ENCODE measurements around the gene MTCL1.

DNA sequence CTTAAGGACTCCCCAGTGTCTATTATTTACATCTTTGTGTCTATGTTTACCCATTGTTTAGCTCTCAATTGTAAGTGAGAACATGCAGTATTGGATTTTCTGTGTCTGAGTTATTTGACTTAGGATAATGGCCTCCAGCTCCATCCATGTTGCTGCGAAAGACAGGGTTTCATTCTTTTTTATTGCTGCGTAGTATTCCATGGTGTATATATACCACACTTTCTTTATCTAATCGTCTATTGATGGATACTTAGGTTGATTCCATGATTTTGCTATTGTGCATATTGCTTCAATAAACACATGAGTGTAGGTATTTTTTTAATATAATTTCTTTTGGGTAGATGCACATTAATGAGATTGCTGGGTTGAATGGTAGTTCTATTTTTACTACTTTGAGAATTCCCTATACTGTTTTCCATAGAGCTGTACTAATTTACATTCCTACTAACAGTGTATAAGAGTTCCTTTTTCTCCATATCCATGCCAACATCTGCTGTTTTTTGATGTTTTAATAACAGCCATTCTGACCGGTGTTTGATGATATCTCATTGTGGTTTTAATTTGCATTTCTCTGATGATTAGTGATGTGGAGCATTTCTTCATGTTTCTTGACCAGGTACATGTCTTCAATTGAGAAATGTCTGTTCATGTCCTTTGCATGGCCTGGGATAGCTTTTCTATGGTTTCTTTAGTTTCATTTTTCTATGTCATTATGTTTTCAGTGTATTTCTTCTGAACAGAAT lies 21.8 kb downstream of the MTCL1 start:
- TF ChIP-seq CTCF (IDR thresholded peaks at IDR 0.05) (no peak), POLR2A (IDR thresholded peaks at IDR 0.05) (no peak)

All from right lobe of liver (tissue), 4 donors.